PC-9 (cell line): ENCODE data around the gene IMPA2. TPM values are rescaled to one million over a fixed set of nuclear protein-coding genes. Genes with fewer than 3 reads are reported as not detected.
"Not testable (repeated sequence)": the region's sequence is repeated elsewhere in the genome, so short reads cannot be mapped to it uniquely, and the experiment has no call there.

ENCODE experiments used
- BruUV-seq: library from RNA; stranded (reverse); fragments of 400-500 nt; replicated peaks from 2 replicates; lab custom pipeline; 2021; lab: Mats Ljungman, UMichigan
- CTCF ChIA-PET: fragments of 300-600 bp; sonication (Branson Sonifier 250); formaldehyde crosslinking; loops from one replicate; lab custom pipeline; 2022; ENCODE audit warnings: antibody characterized with exemption; lab: Charles Lee
- POLR2A ChIA-PET: fragments of 300-600 bp; sonication (Branson Sonifier 250); formaldehyde crosslinking; loops from one replicate; lab custom pipeline; 2022; ENCODE audit warnings: antibody characterized with exemption; ENCODE audit not compliant: unreplicated experiment; lab: Charles Lee
- DNase-seq, 2 experiments: peaks; one replicate each; pipeline versions ENCODE4 v3.0.0 to v3.0.0-alpha.2; 2015 to 2022; ENCODE audit warnings: mixed read lengths in 1 of 2
- H2AFZ ChIP-seq: fragments of 200-600 bp; sonication (generic); 2 replicates; pipeline ENCODE4 v1.8.1; 2017; ENCODE audit warnings: antibody characterized with exemption
- H3F3A ChIP-seq: fragments of 200-600 bp; sonication (generic); 2 replicates; pipeline ENCODE4 v1.8.1; 2017; ENCODE audit warnings: antibody characterized with exemption, mild to moderate bottlenecking, low read depth; ENCODE audit not compliant: insufficient read depth
- H3K27ac ChIP-seq: fragments of 200-600 bp; sonication (generic); 2 replicates; pipeline ENCODE4 v1.6.1; 2016; ENCODE audit warnings: mixed run types
- H3K27me3 ChIP-seq: fragments of 200-600 bp; sonication (generic); 2 replicates; pipeline ENCODE4 v1.6.1; 2016; ENCODE audit warnings: low read depth, mixed run types; ENCODE audit not compliant: insufficient read depth
- H3K36me3 ChIP-seq: fragments of 200-600 bp; sonication (generic); 2 replicates; pipeline ENCODE4 v1.6.1; 2016; ENCODE audit warnings: low read depth, mixed run types
- H3K4me1 ChIP-seq: fragments of 200-600 bp; sonication (generic); replicated peaks from 2 replicates; pipeline ENCODE4 v1.6.1; 2016; ENCODE audit warnings: mixed run types; ENCODE audit not compliant: insufficient read depth
- H3K4me2 ChIP-seq: fragments of 200-600 bp; sonication (generic); 2 replicates; pipeline ENCODE4 v1.6.1; 2017; ENCODE audit warnings: mixed run types
- H3K4me3 ChIP-seq: fragments of 200-600 bp; sonication (generic); 2 replicates; pipeline ENCODE4 v1.6.1; 2016; ENCODE audit warnings: mixed run types
- H3K79me2 ChIP-seq: fragments of 200-600 bp; sonication (generic); 2 replicates; pipeline ENCODE4 v1.6.1; 2017; ENCODE audit warnings: low read depth, mixed run types
- H3K9me2 ChIP-seq: fragments of 200-600 bp; sonication (generic); 2 replicates; pipeline ENCODE4 v1.8.1; 2017; ENCODE audit warnings: mild to moderate bottlenecking; ENCODE audit not compliant: insufficient read depth
- H3K9me3 ChIP-seq: fragments of 200-600 bp; sonication (generic); 2 replicates; pipeline ENCODE4 v1.8.1; 2016; ENCODE audit warnings: low read depth; ENCODE audit not compliant: insufficient read depth
- H4K20me1 ChIP-seq: fragments of 200-600 bp; sonication (generic); 2 replicates; pipeline ENCODE4 v1.8.1; 2017; ENCODE audit not compliant: insufficient read depth
- CTCF ChIP-seq: fragments of 200-600 bp; sonication (generic); conservative IDR thresholded peaks from 2 replicates; pipeline ENCODE4 v1.6.1; 2017; ENCODE audit warnings: mixed run types, antibody characterized with exemption, mild to moderate bottlenecking, moderate library complexity
- EZH2 ChIP-seq: fragments of 200-600 bp; sonication (generic); IDR thresholded peaks from 2 replicates; pipeline ENCODE4 v1.8.0; 2017; ENCODE audit warnings: antibody characterized with exemption, low read depth
- intact Hi-C: fragments of 100-400 bp; cut with micrococcal nuclease; formaldehyde crosslinking; loops from one replicate; pipeline ENCODE4 v1.10.0; 2022; ENCODE audit not compliant: unreplicated experiment
- total RNA-seq: library from RNA; stranded (reverse); gene quantifications from 2 replicates; pipeline ENCODE4 v1.2.3, GENCODE V29; 2021

The IMPA2 gene
- total RNA-seq, 1 experiment from 2014 or later, result 91.4 TPM

GRCh38 chr18:12067671-12068070, 86.4 kb downstream of the IMPA2 start:
- no peaks in the 10 kb centered on the region for H3K4me1 ChIP-seq
- no peak overlapping the region for H3K4me2 ChIP-seq
- POLR2A ChIA-PET, result no interaction called here
- no peaks in the 10 kb centered on the region for H3K9me2 ChIP-seq
- CTCF ChIA-PET, result no interaction called here
- H3K27ac ChIP-seq, result no peak overlapping the region
- no peak overlapping the region for H3K4me3 ChIP-seq
- H2AFZ ChIP-seq, result no peak overlapping the region
- BruUV-seq, result no TSS peak
- H3K79me2 ChIP-seq, result no peaks in the 10 kb centered on the region
- H3K36me3 ChIP-seq, result no peaks in the 10 kb centered on the region
- H3F3A ChIP-seq, result no peaks in the 10 kb centered on the region
- intact Hi-C loops, result no loop called here
- H3K9me3 ChIP-seq, result no peaks in the 10 kb centered on the region
- TF ChIP-seq EZH2 (no peak), CTCF (no peak)
- H4K20me1 ChIP-seq, result no peaks in the 10 kb centered on the region
- no peak for DNase-seq
- no peaks in the 10 kb centered on the region for H3K27me3 ChIP-seq

GRCh38 chr18:12068316-12068949, 87.1 kb downstream of the IMPA2 start:
- H2AFZ ChIP-seq, BruUV-seq, DNase-seq, H3K9me2 ChIP-seq, intact Hi-C loops, POLR2A ChIA-PET, H4K20me1 ChIP-seq, H3K4me1 ChIP-seq, H3K27ac ChIP-seq, H3F3A ChIP-seq, H3K36me3 ChIP-seq, H3K27me3 ChIP-seq, H3K9me3 ChIP-seq, H3K4me3 ChIP-seq, CTCF ChIA-PET, H3K79me2 ChIP-seq, H3K4me2 ChIP-seq: not testable (repeated sequence)

GRCh38 chr18:12068950-12069320, 87.6 kb downstream of the IMPA2 start:
- BruUV-seq, result no TSS peak
- CTCF ChIA-PET, result no interaction called here
- no peak for DNase-seq
- Histone ChIP-seq H3K4me1 (no peaks in the 10 kb centered on the region), H3K27me3 (no peaks in the 10 kb centered on the region), H3K9me3 (no peaks in the 10 kb centered on the region), H4K20me1 (no peaks in the 10 kb centered on the region), H3K79me2 (no peaks in the 10 kb centered on the region), H2AFZ (no peak overlapping the region), H3K36me3 (no peaks in the 10 kb centered on the region), H3K27ac (no peak overlapping the region), H3K4me3 (no peak overlapping the region), H3F3A (no peaks in the 10 kb centered on the region), H3K4me2 (no peak overlapping the region), H3K9me2 (no peaks in the 10 kb centered on the region)
- POLR2A ChIA-PET, result no interaction called here
- no peak for TF ChIP-seq CTCF
- no peak for TF ChIP-seq EZH2
- intact Hi-C loops, result no loop called here

GRCh38 chr18:12071066-12071465, 89.8 kb downstream of the IMPA2 start:
- H3K36me3 ChIP-seq, POLR2A ChIA-PET, CTCF ChIA-PET, H3K79me2 ChIP-seq, BruUV-seq, H3K9me3 ChIP-seq, DNase-seq, H3K27me3 ChIP-seq, H3K9me2 ChIP-seq, H4K20me1 ChIP-seq, intact Hi-C loops, H3K4me2 ChIP-seq, H3K27ac ChIP-seq, H3F3A ChIP-seq, H2AFZ ChIP-seq, H3K4me3 ChIP-seq, H3K4me1 ChIP-seq: not testable (repeated sequence)
